ENCODE results near the gene PRR13. TPM values are rescaled to one million over a fixed set of nuclear protein-coding genes. Genes with fewer than 3 reads are reported as not detected.
"Not testable (repeated sequence)": the region's sequence is repeated elsewhere in the genome, so short reads cannot be mapped to it uniquely, and the experiment has no call there.

The PRR13 gene
- polyA plus RNA-seq, 1 of the 3 experiments (the other 2 are of a cell fraction) = 58.5 TPM

GRCh38 chr12:53414756-53415417 lies 26.6 kb upstream of the PRR13 start:
- Histone ChIP-seq H3K9me3 (no peaks in the 10 kb centered on the region), H3K79me2 (ENCODE audit: insufficient read depth) (no peaks in the 10 kb centered on the region; the same call in 1 of the 2 replicates), H3K9me2 (no peaks in the 10 kb centered on the region), H3K27me3 (ENCODE audit: insufficient read depth) (no peaks in the 10 kb centered on the region), H4K20me1 (ENCODE audit: insufficient read depth) (no peaks in the 10 kb centered on the region), H2AFZ (ENCODE audit: low read depth) (no peak overlapping the region), H3K36me3 (replicated peaks in 1 of 2; ENCODE audit: control insufficient read depth in 1 of 2, insufficient read depth in 2 of 2, low read length in 1 of 2) (peaks cover 15 to 18% of the 10 kb centered on the region in 2 experiments), H3K4me3 (ENCODE audit: low read depth in 2 of 2, low read length in 1 of 2) (no peak overlapping the region), H3F3A (replicated peaks; ENCODE audit: insufficient read depth) (peaks cover 43% of the 10 kb centered on the region), H3K4me1 (ENCODE audit: control insufficient read depth in 1 of 2, insufficient read depth in 2 of 2, low read depth in 1 of 2, low read length in 1 of 2) (peaks cover 45 to 47% of the 10 kb centered on the region in 2 experiments), H3K4me2 (peak overlapping the region; percentile 69), H3K9ac (no peak overlapping the region; the same call in 1 of the 2 replicates), H3K27ac (ENCODE audit: low read depth in 2 of 2, low read length in 1 of 2) (peak overlapping the region; percentile 73 to 99)
- CTCF ChIA-PET = interaction anchor here (0.8 to 2.8 kb wide), 8 partner anchors 9 to 83 kb away, joined by 3 to 23 read pairs (median 3); partner anchors contain the start of gene SP1
- POLR2A ChIA-PET = interaction anchor here (0.7 to 1.4 kb wide), 7 partner anchors 24 to 116 kb away, joined by 3 to 5 read pairs (median 4); partner anchors contain the start of gene MYG1
- 2% methylated on average over 3 of the region's 3 CpGs for WGBS (ENCODE audit: low lambda C conversion rate)
- TF ChIP-seq FOXM1 (IDR thresholded peaks at IDR 0.05; ENCODE audit: low read depth) = no peak
- TF ChIP-seq RXRA (IDR thresholded peaks at IDR 0.05; ENCODE audit: borderline replicate concordance, low read depth) = no peak
- peak; percentile 64 for TF ChIP-seq RCOR1 (IDR thresholded peaks at IDR 0.05; ENCODE audit: low read length)
- TF ChIP-seq MXI1 (IDR thresholded peaks at IDR 0.05; ENCODE audit: low read depth, low read length) = peak; percentile 21; the same call in 1 of the 2 replicates
- peak; percentile 7; the same call in 1 of the 2 replicates for TF ChIP-seq PBX3 (IDR thresholded peaks at IDR 0.05)
- peak; percentile 55; the same call in 1 of the 2 replicates for TF ChIP-seq NFIC (IDR thresholded peaks at IDR 0.05; ENCODE audit: borderline replicate concordance)
- peak in 1 of 2 experiments; percentile 77; a peak in 2 of 4 replicates for TF ChIP-seq EP300 (IDR thresholded peaks at IDR 0.05; ENCODE audit: borderline replicate concordance in 1 of 2, low read depth in 1 of 2, low read length in 1 of 2)
- peak; percentile 49 for TF ChIP-seq CHD2 (IDR thresholded peaks at IDR 0.05; ENCODE audit: low read length, partially characterized antibody)
- peak; percentile 65 for TF ChIP-seq TCF12 (IDR thresholded peaks at IDR 0.05)
- DNase-seq = peak; percentile 58

- Histone ChIP-seq H3K27ac (ENCODE audit: low read depth in 2 of 2, low read length in 1 of 2) (peak overlapping the region; percentile 73 to 99; a peak in 3 of 4 replicates), H3K4me1 (ENCODE audit: control insufficient read depth in 1 of 2, insufficient read depth in 2 of 2, low read depth in 1 of 2, low read length in 1 of 2) (peaks cover 47 to 48% of the 10 kb centered on the region in 2 experiments), H3K4me2 (peak overlapping the region; percentile 69), H3F3A (replicated peaks; ENCODE audit: insufficient read depth) (peaks cover 41% of the 10 kb centered on the region), H3K36me3 (replicated peaks in 1 of 2; ENCODE audit: control insufficient read depth in 1 of 2, insufficient read depth in 2 of 2, low read length in 1 of 2) (peaks cover 8 to 14% of the 10 kb centered on the region in 2 experiments)
- not testable (repeated sequence) for H3K9me2 ChIP-seq; H3K4me3 ChIP-seq (ENCODE audit: low read depth in 2 of 2, low read length in 1 of 2); H4K20me1 ChIP-seq (ENCODE audit: insufficient read depth); DNase-seq; H3K9ac ChIP-seq; H3K27me3 ChIP-seq (ENCODE audit: insufficient read depth); H3K79me2 ChIP-seq (ENCODE audit: insufficient read depth); H2AFZ ChIP-seq (ENCODE audit: low read depth); H3K9me3 ChIP-seq
- CTCF ChIA-PET = interaction anchor here (1.3 to 3.0 kb wide), 7 partner anchors 10 to 71 kb away, joined by 3 to 29 read pairs (median 7); no protein-coding TSS in a partner anchor
- 48% methylated on average over 2 of the region's 2 CpGs for WGBS (ENCODE audit: low lambda C conversion rate)
- POLR2A ChIA-PET = interaction anchor here (0.7 to 1.3 kb wide), 5 partner anchors 25 to 117 kb away, joined by 3 to 5 read pairs (median 3); partner anchors contain the start of gene MYG1
These were observed 25.7 kb upstream of the PRR13 start for GRCh38 chr12:53415752-53416389.

GRCh38 chr12:53417291-53417816 lies 24.2 kb upstream of the PRR13 start:
- H3K9ac ChIP-seq; H3K36me3 ChIP-seq (replicated peaks in 1 of 2; ENCODE audit: control insufficient read depth in 1 of 2, insufficient read depth in 2 of 2, low read length in 1 of 2); H3K79me2 ChIP-seq (ENCODE audit: insufficient read depth); H3K9me3 ChIP-seq; H3K27me3 ChIP-seq (ENCODE audit: insufficient read depth); H3K9me2 ChIP-seq; H3K27ac ChIP-seq (ENCODE audit: low read depth in 2 of 2, low read length in 1 of 2); H3K4me3 ChIP-seq (ENCODE audit: low read depth in 2 of 2, low read length in 1 of 2); H2AFZ ChIP-seq (ENCODE audit: low read depth); H3K4me2 ChIP-seq; H4K20me1 ChIP-seq (ENCODE audit: insufficient read depth); DNase-seq: not testable (repeated sequence)
- CTCF ChIA-PET = interaction anchor here (0.8 to 3.0 kb wide), 9 partner anchors 11 to 96 kb away, joined by 3 to 29 read pairs (median 6); partner anchors contain the start of genes AAAS and PRR13
- WGBS (ENCODE audit: low lambda C conversion rate) = 93% methylated on average over 9 of the region's 9 CpGs
- POLR2A ChIA-PET = interaction anchor here (0.6 kb wide), 1 partner anchor 924 kb away, joined by 3 read pairs; no protein-coding TSS in a partner anchor
- Histone ChIP-seq H3F3A (replicated peaks; ENCODE audit: insufficient read depth) (peaks cover 34% of the 10 kb centered on the region), H3K4me1 (ENCODE audit: control insufficient read depth in 1 of 2, insufficient read depth in 2 of 2, low read depth in 1 of 2, low read length in 1 of 2) (peaks cover 40 to 46% of the 10 kb centered on the region in 2 experiments)
